ENCODE data around the gene SLC11A2. TPM values are rescaled to one million over a fixed set of nuclear protein-coding genes. Genes with fewer than 3 reads are reported as not detected.
A peak's percentile ranks its signal among the peaks of the same experiment; 100 is the strongest.
"Not testable (repeated sequence)": the region's sequence is repeated elsewhere in the genome, so short reads cannot be mapped to it uniquely, and the experiment has no call there.

The SLC11A2 gene
- total and polyA plus RNA-seq, 3 experiments from 2014 or later: 14.0 to 36.9 (median 35.2) TPM

GRCh38 chr12:50979369-50980052 lies 46.7 kb downstream of the SLC11A2 start:
- no peak for DNase-seq
- Histone ChIP-seq H3K27me3 (ENCODE audit: insufficient read depth, low read length, poor library complexity, severe bottlenecking) (no peaks in the 10 kb centered on the region), H3K9me3 (ENCODE audit: low read length) (no peaks in the 10 kb centered on the region), H3K4me3 (ENCODE audit: low read length) (no peak overlapping the region), H3K36me3 (ENCODE audit: insufficient read depth, low read length) (no peaks in the 10 kb centered on the region), H3K27ac (ENCODE audit: low read depth, low read length) (no peak overlapping the region), H3K4me1 (ENCODE audit: insufficient read depth, low read length) (no peaks in the 10 kb centered on the region)
- Mint-ChIP-seq H3K9me3 (no peaks in the 10 kb centered on the region), H3K4me3 (no peak overlapping the region), H3K27ac (peak overlapping the region in 4 of 8 donors; percentile 7 to 70 (median 50)), H3K4me1 (peaks cover 2 to 11% (median 3%) of the 10 kb centered on the region in 3 donors), H3K36me3 (peaks cover 0 to 31% (median 11%) of the 10 kb centered on the region in 3 donors), H3K27me3 (no peaks in the 10 kb centered on the region)
- ChIA-PET CTCF (no interaction called here), POLR2A (interaction anchor here (0.6 kb wide), 1 partner anchor 99 kb away, joined by 8 read pairs; no protein-coding TSS in a partner anchor)

- Histone ChIP-seq H3K4me1 (ENCODE audit: insufficient read depth, low read length) (no peaks in the 10 kb centered on the region), H3K27ac (ENCODE audit: low read depth, low read length) (no peak overlapping the region), H3K27me3 (ENCODE audit: insufficient read depth, low read length, poor library complexity, severe bottlenecking) (no peaks in the 10 kb centered on the region), H3K9me3 (ENCODE audit: low read length) (no peaks in the 10 kb centered on the region), H3K36me3 (ENCODE audit: insufficient read depth, low read length) (no peaks in the 10 kb centered on the region), H3K4me3 (ENCODE audit: low read length) (no peak overlapping the region)
- Mint-ChIP-seq H3K36me3 (peaks cover 17 to 42% (median 22%) of the 10 kb centered on the region in 3 donors), H3K4me3 (no peak overlapping the region), H3K9me3 (no peaks in the 10 kb centered on the region), H3K4me1 (no peaks in the 10 kb centered on the region), H3K27me3 (no peaks in the 10 kb centered on the region), H3K27ac (no peak overlapping the region)
- no peak for DNase-seq
- ChIA-PET POLR2A (no interaction called here), CTCF (no interaction called here)
These were observed 54.2 kb downstream of the SLC11A2 start for GRCh38 chr12:50971946-50972345.

- Mint-ChIP-seq H3K4me3 (no peak overlapping the region), H3K4me1 (peaks cover 5 to 11% (median 5%) of the 10 kb centered on the region in 3 donors), H3K9me3 (no peaks in the 10 kb centered on the region), H3K27ac (no peak overlapping the region), H3K27me3 (no peaks in the 10 kb centered on the region), H3K36me3 (peaks cover 6 to 9% (median 8%) of the 10 kb centered on the region in 3 donors)
- no peaks in the 10 kb centered on the region for H3K9me3 ChIP-seq (ENCODE audit: low read length)
- no peaks in the 10 kb centered on the region for H3K36me3 ChIP-seq (ENCODE audit: insufficient read depth, low read length)
- H3K4me3 ChIP-seq (ENCODE audit: low read length): no peak overlapping the region
- H3K4me1 ChIP-seq (ENCODE audit: insufficient read depth, low read length): no peaks in the 10 kb centered on the region
- H3K27me3 ChIP-seq (ENCODE audit: insufficient read depth, low read length, poor library complexity, severe bottlenecking): no peaks in the 10 kb centered on the region
- POLR2A ChIA-PET: no interaction called here
- DNase-seq: no peak
- CTCF ChIA-PET: no interaction called here
- no peak overlapping the region for H3K27ac ChIP-seq (ENCODE audit: low read depth, low read length)
These were observed 61.8 kb downstream of the SLC11A2 start for GRCh38 chr12:50964432-50964831.

- DNase-seq: no peak
- H3K36me3 ChIP-seq (ENCODE audit: insufficient read depth, low read length): no peaks in the 10 kb centered on the region
- no peaks in the 10 kb centered on the region for H3K9me3 ChIP-seq (ENCODE audit: low read length)
- H3K4me1 ChIP-seq (ENCODE audit: insufficient read depth, low read length): no peaks in the 10 kb centered on the region
- H3K4me3 Mint-ChIP-seq: no peak overlapping the region
- H3K27ac ChIP-seq (ENCODE audit: low read depth, low read length): no peak overlapping the region
- no peaks in the 10 kb centered on the region for H3K9me3 Mint-ChIP-seq
- peaks cover 0 to 3% (median 1%) of the 10 kb centered on the region in 3 donors for H3K36me3 Mint-ChIP-seq
- peaks cover 5 to 11% (median 5%) of the 10 kb centered on the region in 3 donors for H3K4me1 Mint-ChIP-seq
- CTCF ChIA-PET: no interaction called here
- H3K27ac Mint-ChIP-seq: peak overlapping the region in 1 of 8 donors; percentile 10
- no peak overlapping the region for H3K4me3 ChIP-seq (ENCODE audit: low read length)
- H3K27me3 ChIP-seq (ENCODE audit: insufficient read depth, low read length, poor library complexity, severe bottlenecking): no peaks in the 10 kb centered on the region
- peaks cover 0 to 2% of the 10 kb centered on the region in 2 donors for H3K27me3 Mint-ChIP-seq
- POLR2A ChIA-PET: no interaction called here
These were observed 64.5 kb downstream of the SLC11A2 start for GRCh38 chr12:50961708-50962107.

- no peaks in the 10 kb centered on the region for H3K9me3 Mint-ChIP-seq
- no peak overlapping the region for H3K4me3 ChIP-seq (ENCODE audit: low read length)
- H3K27me3 ChIP-seq (ENCODE audit: insufficient read depth, low read length, poor library complexity, severe bottlenecking): no peaks in the 10 kb centered on the region
- no peaks in the 10 kb centered on the region for H3K36me3 ChIP-seq (ENCODE audit: insufficient read depth, low read length)
- no peak overlapping the region for H3K4me3 Mint-ChIP-seq
- no peaks in the 10 kb centered on the region for H3K4me1 ChIP-seq (ENCODE audit: insufficient read depth, low read length)
- H3K27me3 Mint-ChIP-seq: peaks cover 0 to 2% of the 10 kb centered on the region in 2 donors
- no peak overlapping the region for H3K27ac Mint-ChIP-seq
- CTCF ChIA-PET: interaction anchor here (0.8 kb wide), 1 partner anchor 135 kb away, joined by 3 read pairs; no protein-coding TSS in a partner anchor
- H3K36me3 Mint-ChIP-seq: no peaks in the 10 kb centered on the region
- no peak overlapping the region for H3K27ac ChIP-seq (ENCODE audit: low read depth, low read length)
- POLR2A ChIA-PET: no interaction called here
- no peaks in the 10 kb centered on the region for H3K9me3 ChIP-seq (ENCODE audit: low read length)
- H3K4me1 Mint-ChIP-seq: peaks cover 5 to 11% (median 5%) of the 10 kb centered on the region in 3 donors
- no peak for DNase-seq
These were observed 66.1 kb downstream of the SLC11A2 start for GRCh38 chr12:50960130-50960529.

GRCh38 chr12:50955697-50956096 lies 70.5 kb downstream of the SLC11A2 start:
- H3K27ac ChIP-seq (ENCODE audit: low read depth, low read length): no peak overlapping the region
- H3K36me3 ChIP-seq (ENCODE audit: insufficient read depth, low read length): no peaks in the 10 kb centered on the region
- Mint-ChIP-seq H3K27ac (no peak overlapping the region), H3K4me1 (peaks cover 5 to 9% (median 5%) of the 10 kb centered on the region in 3 donors), H3K36me3 (no peaks in the 10 kb centered on the region), H3K9me3 (no peaks in the 10 kb centered on the region), H3K4me3 (no peak overlapping the region), H3K27me3 (peaks cover 0 to 2% of the 10 kb centered on the region in 2 donors)
- DNase-seq: no peak
- no peaks in the 10 kb centered on the region for H3K4me1 ChIP-seq (ENCODE audit: insufficient read depth, low read length)
- H3K4me3 ChIP-seq (ENCODE audit: low read length): no peak overlapping the region
- H3K9me3 ChIP-seq (ENCODE audit: low read length): no peaks in the 10 kb centered on the region
- ChIA-PET CTCF (no interaction called here), POLR2A (no interaction called here)
- no peaks in the 10 kb centered on the region for H3K27me3 ChIP-seq (ENCODE audit: insufficient read depth, low read length, poor library complexity, severe bottlenecking)

- ChIA-PET CTCF (no interaction called here), POLR2A (no interaction called here)
- Mint-ChIP-seq H3K27me3 (peaks cover 0 to 2% of the 10 kb centered on the region in 2 donors), H3K36me3 (no peaks in the 10 kb centered on the region), H3K4me3 (no peak overlapping the region), H3K9me3 (no peaks in the 10 kb centered on the region), H3K27ac (no peak overlapping the region), H3K4me1 (peaks cover 3 to 5% (median 5%) of the 10 kb centered on the region in 3 donors)
- H3K36me3 ChIP-seq (ENCODE audit: insufficient read depth, low read length): no peaks in the 10 kb centered on the region
- no peaks in the 10 kb centered on the region for H3K4me1 ChIP-seq (ENCODE audit: insufficient read depth, low read length)
- H3K27ac ChIP-seq (ENCODE audit: low read depth, low read length): no peak overlapping the region
- no peak overlapping the region for H3K4me3 ChIP-seq (ENCODE audit: low read length)
- H3K9me3 ChIP-seq (ENCODE audit: low read length): no peaks in the 10 kb centered on the region
- H3K27me3 ChIP-seq (ENCODE audit: insufficient read depth, low read length, poor library complexity, severe bottlenecking): no peaks in the 10 kb centered on the region
- no peak for DNase-seq
These were observed 70.9 kb downstream of the SLC11A2 start for GRCh38 chr12:50955288-50955687.

- CTCF ChIA-PET; H3K27ac Mint-ChIP-seq; H3K4me1 ChIP-seq (ENCODE audit: insufficient read depth, low read length); H3K9me3 Mint-ChIP-seq; H3K36me3 ChIP-seq (ENCODE audit: insufficient read depth, low read length); H3K27me3 Mint-ChIP-seq; H3K4me3 ChIP-seq (ENCODE audit: low read length); H3K36me3 Mint-ChIP-seq; H3K4me3 Mint-ChIP-seq; H3K27ac ChIP-seq (ENCODE audit: low read depth, low read length); POLR2A ChIA-PET; DNase-seq; H3K4me1 Mint-ChIP-seq; H3K27me3 ChIP-seq (ENCODE audit: insufficient read depth, low read length, poor library complexity, severe bottlenecking); H3K9me3 ChIP-seq (ENCODE audit: low read length): not testable (repeated sequence)
These were observed 71.4 kb downstream of the SLC11A2 start for GRCh38 chr12:50954789-50955188.
